HTERT RPE-1 (cell line): ENCODE data around the gene OTOL1.

ENCODE experiments used
- in situ Hi-C: fragments of 300-500 bp; cut with MboI; formaldehyde crosslinking; loops from 4 replicates; pipeline ENCODE4 v1.14.3; 2020; ENCODE audit warnings: low sequenced_read_pairs

The OTOL1 gene

DNA sequence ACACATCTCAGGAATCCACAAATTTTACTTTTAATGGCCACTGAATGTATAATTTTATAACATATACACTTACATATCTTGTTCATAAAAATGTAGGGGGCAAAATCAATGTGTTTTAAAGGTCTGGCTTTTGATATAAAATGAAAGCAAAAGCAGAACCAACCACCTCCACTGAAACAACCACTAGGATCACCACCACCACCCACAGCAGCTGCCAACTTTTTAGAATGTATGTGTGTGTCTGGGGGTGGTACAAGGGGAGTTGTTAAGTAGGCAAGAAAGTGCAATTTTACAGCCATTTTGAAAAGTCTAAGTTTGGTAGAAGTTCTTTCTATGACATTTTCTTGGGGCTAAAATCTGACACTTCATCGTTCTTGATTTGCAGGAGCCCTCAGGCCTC lies 44.0 kb downstream of the OTOL1 start:
- in situ Hi-C loops: no loop called here

DNA sequence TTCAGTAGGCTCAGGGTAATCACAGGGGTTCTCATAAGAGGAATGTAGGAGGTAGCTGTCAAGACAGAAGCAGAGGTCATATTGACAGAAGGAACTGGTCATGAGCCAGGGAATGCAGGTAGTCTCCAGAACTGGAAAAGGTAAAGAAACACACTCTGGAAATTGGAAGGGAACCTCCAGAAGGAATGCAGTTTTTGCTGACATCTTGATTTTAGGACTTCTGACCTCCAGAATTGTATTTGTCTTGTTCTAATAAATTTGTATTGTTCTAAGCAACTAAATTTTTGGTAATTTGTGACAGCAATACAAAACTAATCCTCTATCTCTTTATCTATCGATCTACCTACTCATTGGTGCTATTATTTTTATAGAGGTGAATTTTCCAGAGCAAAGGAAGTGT lies 49.2 kb downstream of the OTOL1 start:
- in situ Hi-C loops: no loop called here

GRCh38 chr3:161548301-161548700 lies 51.7 kb downstream of the OTOL1 start:
- in situ Hi-C loops: no loop called here

GRCh38 chr3:161549261-161549660 lies 52.7 kb downstream of the OTOL1 start:
- in situ Hi-C loops: no loop called here

- in situ Hi-C loops: no loop called here
Measured at GRCh38 chr3:161550491-161551195, 54.0 kb downstream of the OTOL1 start.

DNA sequence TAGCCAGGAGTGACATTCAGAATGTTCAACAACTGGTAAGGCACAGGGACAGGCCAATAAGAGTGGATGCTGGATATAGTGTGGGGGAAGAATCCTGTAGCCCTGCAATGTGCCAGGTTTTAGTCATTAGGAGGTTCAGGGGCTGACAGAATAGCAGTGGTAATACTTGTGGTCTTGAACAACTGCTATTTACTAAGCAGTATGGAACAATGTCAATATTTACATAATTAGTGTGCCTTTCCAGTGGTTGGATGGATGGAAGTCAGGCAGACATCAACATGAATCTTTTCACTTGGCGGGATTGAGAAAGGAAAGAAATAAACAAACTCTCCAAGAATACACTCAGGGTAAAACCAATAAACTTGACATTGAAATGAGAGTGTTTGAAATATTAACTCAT lies 55.1 kb downstream of the OTOL1 start:
- in situ Hi-C loops: no loop called here

DNA sequence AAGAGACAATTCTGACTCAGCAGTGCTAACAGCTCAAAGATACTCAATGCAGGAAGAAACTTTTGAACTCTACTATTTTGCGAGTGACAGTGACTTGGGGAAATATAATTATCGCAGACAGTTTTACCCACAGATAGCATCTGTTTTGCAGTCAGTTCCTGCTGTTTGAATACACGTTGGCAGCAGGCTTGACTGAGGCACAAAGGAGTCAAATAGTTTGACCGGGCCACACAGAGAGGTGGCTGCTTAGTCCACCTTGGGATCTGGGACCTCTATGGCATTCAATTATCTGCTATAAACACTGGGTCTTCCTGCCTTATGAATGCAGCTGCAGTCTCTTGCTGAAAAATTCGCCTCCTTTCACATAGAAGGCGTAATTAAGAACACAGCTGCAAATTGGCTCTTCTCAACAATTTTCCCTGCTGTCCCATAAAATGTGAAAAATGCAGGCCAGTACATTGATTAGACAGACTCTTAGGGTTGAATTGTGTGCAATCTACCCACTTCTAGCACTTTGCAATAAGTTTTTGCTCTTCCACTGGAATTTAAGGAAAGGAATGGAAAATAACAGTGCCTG lies 56.5 kb downstream of the OTOL1 start:
- in situ Hi-C loops: no loop called here
